Sigmoid colon (tissue), 7 donors: ENCODE data around the gene MRPL1. TPM values are rescaled to one million over a fixed set of nuclear protein-coding genes. Genes with fewer than 3 reads are reported as not detected.
"Not testable (repeated sequence)": the region's sequence is repeated elsewhere in the genome, so short reads cannot be mapped to it uniquely, and the experiment has no call there.

Experiments used
- DNase-seq: peaks from one replicate; pipeline ENCODE4 v3.0.0-alpha.2; 2019
- H3K27ac ChIP-seq, 4 donors: fragments of 200-600 bp; sonication (generic); one replicate each; pipeline ENCODE4 v1.5.1; 2016 to 2019; ENCODE audit warnings: mild to moderate bottlenecking in 1 of 4
- H3K27me3 ChIP-seq, 3 donors: fragments of 200-600 bp; sonication (generic); one replicate each; pipeline ENCODE4 v1.5.1; 2019; ENCODE audit warnings: mild to moderate bottlenecking in 1 of 3
- H3K36me3 ChIP-seq, 4 donors: fragments of 200-600 bp; sonication (generic); one replicate each; pipeline ENCODE4 v1.5.1; 2016 to 2019
- H3K4me1 ChIP-seq, 4 donors: fragments of 200-600 bp; sonication (generic); one replicate each; pipeline ENCODE4 v1.5.1; 2017 to 2019
- H3K4me3 ChIP-seq, 4 donors: fragments of 200-600 bp; sonication (generic); one replicate each; pipeline ENCODE4 v1.5.1; 2017 to 2019; ENCODE audit warnings: mild to moderate bottlenecking in 2 of 4, moderate library complexity in 1 of 4
- H3K9me3 ChIP-seq, 4 donors: fragments of 200-600 bp in 3 of 4; sonication (generic) in 3 of 4; one replicate each; pipeline versions ENCODE4 v1.5.1 to v1.6.1; 2013 to 2019
- CTCF ChIP-seq, 4 experiments: fragments of 450-650 bp in 3 of 4; fragments of 200-600 bp in 1 of 4; IDR thresholded peaks; one replicate each; pipeline ENCODE4 v1.5.1; 2016 to 2019; ENCODE audit warnings: antibody characterized with exemption in 4 of 4, mild to moderate bottlenecking in 3 of 4, moderate library complexity in 2 of 4
- EP300 ChIP-seq, 4 donors: sonication (generic); formaldehyde crosslinking; IDR thresholded peaks; one replicate each; pipeline ENCODE4 v1.6.1; 2017; ENCODE audit warnings: antibody characterized with exemption in 4 of 4
- POLR2A ChIP-seq, 2 donors: fragments of 450-650 bp; IDR thresholded peaks; one replicate each; pipeline ENCODE4 v1.6.1; 2016; ENCODE audit warnings: antibody characterized with exemption in 2 of 2, mild to moderate bottlenecking in 2 of 2, moderate library complexity in 2 of 2
- POLR2AphosphoS5 ChIP-seq, 4 donors: sonication (generic); formaldehyde crosslinking; IDR thresholded peaks; one replicate each; pipeline ENCODE4 v1.6.1; 2017; ENCODE audit warnings: antibody characterized with exemption in 4 of 4
- WGBS, 2 donors: extraction: QIAGEN DNeasy Blood & Tissue Kit; methylation state at CpG; one replicate each; pipeline ENCODE4 v1.1.7; 2013; 5-methylcytosine and 5-hydroxymethylcytosine counted together
- intact Hi-C: fragments of 100-400 bp; cut with DNase I; formaldehyde crosslinking; loops from one replicate; pipeline ENCODE4 v1.15.1; 2023
- polyA plus RNA-seq, 3 donors: library from polyadenylated mRNA; stranded (reverse); fragments of 200-250 nt; gene quantifications; one replicate each; pipeline ENCODE4 v1.2.3, GENCODE V29; 2013
- total RNA-seq, 4 donors: library from RNA; depleted of rRNA; stranded (reverse); fragments of >200 nt; gene quantifications; one replicate each; pipeline ENCODE4 v1.1.0, GENCODE V29; 2016
- donor health status: healthy with polysubstance abuse.
- donor health status: Bipolar disorder and iron deficiency.
- donor health status: healthy.

MRPL1 gene
- total and polyA plus RNA-seq, 7 donors = 23.2 to 52.9 (median 30.0) TPM

DNA sequence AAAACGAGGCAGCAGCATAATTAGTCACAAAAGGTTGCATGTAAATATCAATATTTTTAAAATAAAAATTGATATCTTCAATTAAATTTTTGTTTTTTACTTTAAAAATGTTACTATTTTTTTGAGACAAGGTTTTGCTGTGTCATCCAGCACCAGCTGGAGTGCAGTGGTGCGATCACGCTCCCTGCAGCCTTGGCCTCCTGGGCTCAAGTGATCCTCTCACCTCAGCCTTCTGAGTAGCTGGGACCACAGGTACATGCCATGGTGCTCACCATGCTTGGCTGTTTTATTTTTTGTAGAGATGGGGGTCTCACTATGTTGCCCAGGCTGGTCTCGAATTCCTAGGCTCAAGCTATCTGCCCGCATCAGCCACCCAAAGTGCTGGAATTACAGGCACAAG is 97.7 kb downstream of the MRPL1 start:
- intact Hi-C loops = loop anchor here (2.0 kb wide), 1 partner anchor 556 kb away; no protein-coding TSS in a partner anchor
- H3K9me3 ChIP-seq = no peaks in the 10 kb centered on the region
- WGBS, 2 donors = 84 to 93% methylated on average over 5 of the region's 5 CpGs
- no peak for DNase-seq
- H3K36me3 ChIP-seq = no peaks in the 10 kb centered on the region
- no peak for TF ChIP-seq POLR2A (IDR thresholded peaks at IDR 0.05)
- TF ChIP-seq EP300 (IDR thresholded peaks at IDR 0.05) = no peak
- no peak for TF ChIP-seq POLR2AphosphoS5 (IDR thresholded peaks at IDR 0.05)
- TF ChIP-seq CTCF (IDR thresholded peaks at IDR 0.05) = no peak
- H3K27ac ChIP-seq = no peak overlapping the region
- H3K4me1 ChIP-seq = no peaks in the 10 kb centered on the region
- H3K4me3 ChIP-seq = no peak overlapping the region
- H3K27me3 ChIP-seq = no peaks in the 10 kb centered on the region

DNA sequence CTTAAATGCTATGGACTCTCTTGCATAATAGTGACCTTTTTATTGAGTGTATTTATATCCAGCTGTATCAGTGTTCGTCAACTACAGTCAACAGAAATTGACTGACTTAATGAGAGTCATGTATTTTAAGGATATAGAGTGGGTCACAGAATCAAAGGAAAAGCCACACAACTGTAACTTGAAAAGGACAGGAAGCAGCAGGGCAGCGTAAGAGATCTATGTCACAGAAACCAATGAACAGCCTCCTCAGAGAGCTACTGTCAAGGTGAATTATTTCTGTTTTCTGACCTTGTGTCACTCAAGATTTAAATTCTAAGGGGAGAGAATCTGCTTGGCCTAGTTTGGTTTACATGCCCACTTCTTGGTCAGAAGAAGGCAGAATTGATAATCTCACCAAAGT is 100.4 kb downstream of the MRPL1 start:
- Histone ChIP-seq H3K27me3 (no peaks in the 10 kb centered on the region), H3K27ac (no peak overlapping the region), H3K4me3 (no peak overlapping the region), H3K36me3 (no peaks in the 10 kb centered on the region), H3K9me3 (no peaks in the 10 kb centered on the region), H3K4me1 (no peaks in the 10 kb centered on the region)
- no peak for TF ChIP-seq POLR2AphosphoS5 (IDR thresholded peaks at IDR 0.05)
- no peak for TF ChIP-seq CTCF (IDR thresholded peaks at IDR 0.05)
- no peak for TF ChIP-seq EP300 (IDR thresholded peaks at IDR 0.05)
- no peak for TF ChIP-seq POLR2A (IDR thresholded peaks at IDR 0.05)
- 82 to 89% methylated on average over 2 of the region's 2 CpGs for whole genome bisulfite sequencing, 2 donors
- no peak for DNase-seq
- intact Hi-C loops = no loop called here

GRCh38 chr4:77973657-77974056 is 111.0 kb downstream of the MRPL1 start:
- DNase-seq, H3K9me3 ChIP-seq, intact Hi-C loops, H3K27me3 ChIP-seq, H3K36me3 ChIP-seq, H3K4me3 ChIP-seq, H3K4me1 ChIP-seq, H3K27ac ChIP-seq: not testable (repeated sequence)
- WGBS, 2 donors = 98% methylated on average over 1 of the region's 1 CpG

- H3K4me1 ChIP-seq, DNase-seq, H3K27me3 ChIP-seq, H3K4me3 ChIP-seq, H3K27ac ChIP-seq, H3K9me3 ChIP-seq, H3K36me3 ChIP-seq, intact Hi-C loops: not testable (repeated sequence)
- 81 to 84% methylated on average over 6 of the region's 6 CpGs for WGBS, 2 donors
These were observed 120.4 kb downstream of the MRPL1 start for GRCh38 chr4:77982900-77983540.

DNA sequence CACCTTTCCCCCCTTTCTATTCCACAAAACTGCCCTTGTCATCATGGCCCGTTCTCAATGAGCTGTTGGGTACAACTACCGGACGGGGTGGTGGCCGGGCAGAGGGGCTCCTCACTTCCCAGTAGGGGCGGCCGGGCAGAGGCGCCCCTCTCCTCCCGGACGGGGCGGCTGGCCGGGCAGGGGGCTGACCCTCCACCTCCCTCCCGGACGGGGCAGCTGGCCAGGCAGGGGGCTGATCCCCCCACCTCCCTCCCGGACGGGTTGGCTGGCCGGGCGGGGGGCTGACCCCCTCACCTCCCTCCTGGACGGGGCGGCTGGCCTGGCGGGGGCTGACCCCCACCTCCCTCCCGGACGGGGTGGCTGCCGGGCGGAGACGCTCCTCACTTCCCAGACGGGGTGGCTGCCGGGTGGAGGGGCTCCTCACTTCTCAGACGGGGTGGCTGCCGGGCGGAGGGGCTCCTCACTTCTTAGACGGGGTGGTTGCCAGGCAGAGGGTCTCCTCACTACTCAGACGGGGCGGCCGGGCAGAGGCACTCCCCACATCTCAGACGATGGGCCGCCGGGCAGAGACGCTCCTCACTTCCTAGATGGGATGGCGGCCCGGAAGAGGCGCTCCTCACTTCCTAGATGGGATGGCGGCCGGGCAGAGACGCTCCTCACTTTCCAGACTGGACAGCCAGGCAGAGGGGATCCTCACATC is 121.1 kb downstream of the MRPL1 start:
- DNase-seq, H3K27ac ChIP-seq, H3K27me3 ChIP-seq, H3K4me1 ChIP-seq, H3K36me3 ChIP-seq, H3K9me3 ChIP-seq, intact Hi-C loops, H3K4me3 ChIP-seq: not testable (repeated sequence)
- WGBS, 2 donors = 96 to 97% methylated on average over 44 of the region's 44 CpGs

DNA sequence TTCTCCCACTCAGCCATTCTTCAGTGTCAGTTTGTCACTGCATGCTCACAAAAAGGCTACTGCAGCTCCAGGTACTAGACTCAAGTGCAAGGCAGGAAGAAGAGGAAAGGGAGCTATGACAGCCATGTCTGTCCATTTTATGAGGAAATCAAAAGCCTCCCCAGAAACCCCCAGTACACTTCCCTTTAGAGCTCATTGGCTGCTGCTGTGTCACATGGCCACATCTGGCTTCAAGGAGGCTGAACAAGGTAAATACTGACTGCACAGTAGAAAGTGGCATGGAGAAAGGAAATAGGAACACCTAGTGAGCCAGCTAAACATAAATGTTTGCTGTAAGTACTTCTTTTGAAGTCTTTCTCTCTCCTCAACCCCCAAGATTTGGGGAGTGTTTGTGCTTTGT is 127.3 kb downstream of the MRPL1 start:
- Histone ChIP-seq H3K36me3 (no peaks in the 10 kb centered on the region), H3K4me1 (peaks cover 0 to 8% (median 0%) of the 10 kb centered on the region in 4 donors), H3K4me3 (no peak overlapping the region), H3K9me3 (no peaks in the 10 kb centered on the region), H3K27me3 (no peaks in the 10 kb centered on the region), H3K27ac (no peak overlapping the region)
- DNase-seq = no peak
- intact Hi-C loops = no loop called here
- TF ChIP-seq POLR2AphosphoS5 (IDR thresholded peaks at IDR 0.05) = no peak
- no peak for TF ChIP-seq EP300 (IDR thresholded peaks at IDR 0.05)
- TF ChIP-seq CTCF (IDR thresholded peaks at IDR 0.05) = no peak
- no peak for TF ChIP-seq POLR2A (IDR thresholded peaks at IDR 0.05)
